HG02759 (cell line): ENCODE measurements around the gene TPRA1.

ENCODE experiments used
- ATAC-seq: cut with Tn5 transposase; IDR thresholded peaks from one replicate; pipeline ENCODE4 v1.9.1; 2021; ENCODE audit warnings: mild to moderate bottlenecking, moderate library complexity; ENCODE audit not compliant: unreplicated experiment

Gene TPRA1

GRCh38 chr3:127593178-127593577, 2.6 kb upstream of the TPRA1 start:
- ATAC-seq, result no peak

GRCh38 chr3:127590282-127590592, 296 bp downstream of the TPRA1 start:
- ATAC-seq, result peak; percentile 48

DNA sequence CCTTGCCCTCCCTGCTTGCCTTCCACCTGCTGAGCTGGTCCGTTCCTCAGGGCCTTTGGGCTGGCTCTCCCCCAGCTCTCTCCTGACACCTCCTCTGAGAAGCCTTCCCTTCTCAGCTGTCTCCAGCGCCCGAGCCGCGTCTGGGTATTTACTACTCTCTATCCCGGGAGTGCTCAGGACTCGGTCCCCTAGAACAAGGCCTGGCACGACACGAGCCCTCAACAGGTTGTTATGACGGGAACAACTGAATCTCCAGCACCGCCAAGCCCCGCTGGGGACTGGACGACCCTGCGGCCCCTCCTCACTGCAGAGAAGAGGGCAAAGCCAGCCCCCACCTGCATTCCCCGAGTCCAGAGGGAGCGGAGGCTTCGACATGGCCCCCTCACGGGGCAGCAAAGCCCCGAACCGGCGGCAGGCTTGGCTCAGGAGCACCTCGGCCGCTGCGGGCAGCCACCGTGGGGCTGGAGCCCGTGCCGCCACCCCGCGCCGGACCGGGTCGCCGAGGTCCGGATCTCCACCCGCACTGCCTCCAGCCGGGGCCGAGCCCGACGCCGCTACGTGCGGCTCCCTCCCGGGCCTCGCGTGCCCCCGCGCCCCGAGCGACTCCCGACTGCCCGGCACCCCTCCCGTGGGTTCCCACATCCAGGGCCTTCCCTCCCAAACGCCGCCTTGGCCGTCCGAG, 792 bp downstream of the TPRA1 start:
- no peak for ATAC-seq

DNA sequence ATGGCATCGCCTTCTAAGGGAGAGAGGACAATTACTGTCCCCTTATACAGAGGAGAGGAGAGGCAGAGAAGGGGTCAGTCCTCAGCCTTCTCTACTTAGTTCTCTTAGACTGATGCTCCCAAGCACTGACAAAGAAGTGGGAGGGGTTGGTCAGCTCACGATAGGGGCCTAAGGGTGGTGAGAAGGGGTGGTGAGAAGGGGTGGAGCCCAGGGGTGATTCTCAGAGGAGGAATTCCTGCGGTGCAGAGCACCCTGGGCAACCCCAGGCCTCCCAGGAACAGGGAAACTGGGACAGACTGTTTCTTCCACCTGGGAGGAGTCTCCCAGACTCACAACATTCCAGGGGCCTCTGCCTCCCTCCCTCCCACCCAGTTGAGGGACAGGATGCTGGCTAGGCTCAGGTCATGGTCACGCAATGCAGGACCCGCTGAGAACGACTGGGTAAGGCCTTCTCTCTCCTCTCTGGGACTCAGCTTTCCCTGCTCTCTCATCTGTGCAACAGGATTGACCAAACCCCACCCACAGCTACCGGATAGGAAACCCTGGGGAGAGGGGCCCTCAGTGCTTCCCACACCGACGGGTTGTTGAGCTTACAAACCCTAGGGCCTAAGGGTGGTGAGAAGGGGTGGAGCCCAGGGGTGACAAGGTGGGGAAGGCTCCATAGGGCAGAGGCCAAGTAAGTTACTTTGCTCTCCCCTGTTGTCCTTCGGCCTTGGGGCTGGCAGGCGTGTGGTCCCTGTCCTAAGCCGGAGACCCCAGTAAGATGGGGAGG, 1.5 kb downstream of the TPRA1 start:
- no peak for ATAC-seq

- ATAC-seq, result no peak
These were observed 2.7 kb downstream of the TPRA1 start for GRCh38 chr3:127587876-127588275.

DNA sequence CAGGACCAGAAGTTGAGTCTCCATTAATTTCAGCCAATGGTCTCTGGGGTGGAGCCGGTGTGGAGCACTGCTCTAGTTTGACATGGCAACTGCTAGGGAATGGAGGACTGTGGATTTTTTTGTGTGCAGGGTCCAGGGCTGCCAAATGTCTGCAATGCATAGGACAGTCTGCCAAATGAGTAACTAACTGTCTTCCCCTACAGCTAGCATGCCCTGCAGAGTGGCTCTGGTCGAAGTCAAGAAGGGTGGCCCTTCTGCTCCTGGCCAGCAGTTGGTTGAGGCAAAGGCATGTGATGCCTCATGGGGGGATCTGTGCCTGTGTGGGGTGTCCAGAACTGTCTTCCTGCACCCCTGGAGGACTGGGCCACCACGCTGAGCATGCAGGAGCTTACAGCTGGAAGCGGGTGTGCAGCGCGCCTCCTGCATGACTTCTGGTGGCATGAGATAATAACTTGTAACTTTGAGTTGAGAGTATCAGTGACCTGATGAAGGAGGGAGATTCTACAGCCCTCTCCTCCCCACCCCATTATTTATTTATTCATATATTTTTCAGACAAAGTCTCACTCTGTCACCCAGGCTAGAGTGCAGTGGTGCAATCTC, 4.6 kb downstream of the TPRA1 start:
- no peak for ATAC-seq

DNA sequence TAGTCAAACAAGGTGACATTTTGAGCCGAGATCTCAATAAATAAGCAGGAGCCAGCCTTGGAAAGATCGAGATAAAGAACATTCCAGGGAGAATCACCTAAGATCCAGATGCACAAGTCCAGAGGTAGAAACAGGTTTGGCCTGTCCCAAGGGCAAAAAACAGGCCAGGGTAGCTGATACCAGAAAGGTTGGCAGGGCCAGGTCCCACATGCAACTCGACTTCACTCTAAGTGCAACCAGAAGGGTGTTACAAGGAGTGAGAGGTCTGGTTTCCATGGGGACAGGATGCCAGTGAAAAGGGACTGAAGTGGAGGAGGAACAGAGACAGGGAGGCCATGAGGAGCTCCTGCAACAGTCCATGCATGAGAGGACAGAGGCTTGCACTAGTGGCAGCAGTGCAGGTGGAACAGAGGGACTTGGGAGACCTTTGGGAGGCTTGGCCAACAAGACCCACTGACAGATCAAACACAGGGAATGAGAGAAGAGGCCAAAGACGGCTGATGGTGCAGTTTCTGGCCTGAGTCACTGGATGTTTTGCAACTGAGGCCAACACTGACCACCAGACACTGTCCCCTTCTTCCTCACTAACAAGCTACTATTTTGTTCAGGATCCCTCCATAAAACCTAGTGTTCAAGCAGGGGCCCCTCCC, 5.2 kb downstream of the TPRA1 start:
- no peak for ATAC-seq

DNA sequence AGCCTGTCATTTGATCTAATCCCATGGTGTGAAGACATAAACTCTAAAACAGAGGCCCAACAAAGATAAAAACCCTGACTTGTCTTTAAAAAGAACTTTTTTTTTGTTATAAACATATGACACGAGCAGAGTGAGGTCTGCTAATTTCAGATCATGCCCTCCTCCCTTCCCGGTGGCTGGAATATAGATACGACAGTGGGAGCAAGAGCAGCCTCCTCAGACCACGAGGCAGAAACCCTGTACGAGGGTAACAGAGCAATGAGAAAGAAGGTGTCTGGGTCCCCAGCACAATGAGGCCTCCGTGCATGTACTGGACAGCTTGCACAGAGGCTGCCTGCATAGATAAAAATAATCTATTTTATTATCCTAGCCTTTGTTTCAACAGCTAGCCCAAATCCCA, 5.8 kb downstream of the TPRA1 start:
- no peak for ATAC-seq

- ATAC-seq, result no peak
These were observed 10.0 kb downstream of the TPRA1 start for GRCh38 chr3:127580327-127581060.

DNA sequence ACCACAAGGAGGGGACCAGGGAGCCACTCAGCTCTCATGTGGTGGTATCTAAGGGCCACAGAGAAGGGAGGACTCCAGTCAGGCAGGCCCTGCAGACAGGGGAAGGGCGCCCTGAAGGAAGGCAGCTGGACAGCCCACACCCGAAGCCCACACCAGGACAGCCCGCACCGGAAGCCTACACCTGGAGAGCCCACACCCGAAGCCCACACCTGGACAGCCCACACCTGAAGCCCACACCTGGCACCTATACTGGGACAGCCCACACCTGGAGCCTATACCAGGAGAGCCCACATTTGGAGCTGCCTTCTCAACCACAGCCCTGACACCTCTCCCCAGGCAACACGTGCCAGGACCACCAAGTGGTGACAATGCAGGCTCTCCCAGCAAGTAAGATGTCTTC, 11.7 kb downstream of the TPRA1 start:
- no peak for ATAC-seq

GRCh38 chr3:127578168-127578567, 12.4 kb downstream of the TPRA1 start:
- ATAC-seq, result no peak

GRCh38 chr3:127577448-127577847, 13.1 kb downstream of the TPRA1 start:
- no peak for ATAC-seq

DNA sequence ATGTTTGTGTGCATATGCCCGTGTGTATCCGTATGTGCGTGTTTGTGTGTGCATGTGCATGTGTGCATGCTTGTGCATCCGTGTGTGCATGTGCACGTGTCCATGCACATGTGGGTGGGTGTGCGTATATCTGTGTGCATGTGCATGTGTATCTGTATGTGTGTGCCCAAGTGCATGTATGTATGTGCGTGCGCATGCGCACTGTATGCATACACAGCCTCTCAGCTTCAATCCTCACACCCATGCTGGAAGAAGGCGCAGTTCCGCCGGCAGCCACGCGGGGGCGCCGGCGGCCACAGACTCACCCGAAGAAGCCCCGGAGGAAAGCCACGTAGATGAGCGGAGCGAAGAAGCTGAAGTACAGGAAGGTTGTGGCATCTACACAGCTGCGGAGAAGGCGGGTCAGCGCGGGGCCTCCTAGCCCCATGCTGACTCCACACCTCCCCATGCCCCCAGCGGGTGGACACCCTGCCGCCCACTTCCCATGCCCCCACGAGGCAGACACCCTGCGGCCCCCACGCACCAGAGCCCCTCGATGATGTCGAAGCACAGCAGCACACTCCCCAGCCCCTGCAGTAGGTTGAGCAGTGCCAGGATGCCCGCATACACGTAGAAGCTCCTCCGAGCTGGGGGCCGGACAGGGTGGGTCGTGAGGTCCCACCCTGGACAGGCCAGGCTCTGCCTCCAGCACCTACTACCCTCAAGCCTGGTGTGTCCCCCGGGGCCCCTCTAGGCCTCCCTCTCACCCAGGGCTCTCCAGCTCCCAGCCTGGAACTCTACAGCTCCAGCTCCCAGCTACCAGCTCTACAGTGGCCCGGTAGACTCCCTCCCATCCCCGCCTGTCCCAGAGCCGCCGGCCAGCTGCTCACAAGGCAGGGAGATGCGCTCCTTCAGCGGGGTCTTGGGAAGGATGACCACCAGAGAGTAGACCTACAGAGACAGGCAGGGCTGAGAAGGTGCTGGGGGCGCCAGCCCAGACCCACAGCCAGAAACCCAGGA, 15.4 kb downstream of the TPRA1 start:
- ATAC-seq, result peak; percentile 81

DNA sequence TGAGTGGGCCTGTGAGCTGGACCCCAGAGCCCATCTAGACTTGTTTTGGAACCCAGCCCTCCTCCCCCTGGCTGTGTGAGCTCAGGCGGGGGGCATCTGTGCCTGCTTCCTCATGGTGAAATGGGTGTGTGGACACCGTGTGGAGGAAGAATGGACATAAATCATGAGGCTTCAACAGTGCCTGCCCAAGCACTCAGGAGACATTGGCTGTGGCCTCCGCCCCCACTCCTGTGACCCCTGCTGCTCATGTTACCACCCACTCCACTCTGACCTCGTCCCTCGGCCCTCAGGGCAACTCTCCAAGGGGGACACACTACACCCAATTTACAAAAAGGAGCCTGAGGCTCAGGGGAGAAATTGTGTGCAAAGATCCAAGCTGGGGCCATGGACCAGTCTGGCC, 16.6 kb downstream of the TPRA1 start:
- ATAC-seq, result no peak

DNA sequence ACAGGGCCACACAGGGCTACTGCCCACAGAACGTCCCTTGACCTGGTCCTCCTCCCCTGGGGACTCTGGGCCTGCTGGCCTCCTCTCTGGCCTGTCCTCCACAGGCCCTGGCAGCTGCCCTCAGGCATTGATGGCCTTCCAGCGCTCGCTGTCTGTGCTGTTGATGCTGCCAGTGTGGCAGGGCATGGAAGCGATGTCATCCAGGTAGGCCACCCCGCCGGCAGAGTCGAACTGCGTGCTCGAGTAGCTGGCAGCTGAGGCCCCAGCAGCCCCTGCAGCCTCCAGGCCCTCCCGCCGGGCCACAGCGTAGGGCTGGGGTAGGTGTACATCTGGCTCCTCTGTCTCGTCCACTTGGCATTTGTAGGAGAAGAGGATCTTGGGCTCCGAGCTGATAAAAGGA, 17.1 kb downstream of the TPRA1 start:
- no peak for ATAC-seq

- ATAC-seq, result no peak
These were observed 17.8 kb downstream of the TPRA1 start for GRCh38 chr3:127572735-127573134.

- ATAC-seq, result no peak
These were observed 18.3 kb downstream of the TPRA1 start for GRCh38 chr3:127572186-127572585.

- ATAC-seq, result no peak
These were observed 20.0 kb downstream of the TPRA1 start for GRCh38 chr3:127570520-127570919.

GRCh38 chr3:127569160-127569559, 21.4 kb downstream of the TPRA1 start:
- no peak for ATAC-seq

GRCh38 chr3:127568586-127568985, 21.9 kb downstream of the TPRA1 start:
- no peak for ATAC-seq
